ENCODE measurements around the gene SHOC2.

DNA sequence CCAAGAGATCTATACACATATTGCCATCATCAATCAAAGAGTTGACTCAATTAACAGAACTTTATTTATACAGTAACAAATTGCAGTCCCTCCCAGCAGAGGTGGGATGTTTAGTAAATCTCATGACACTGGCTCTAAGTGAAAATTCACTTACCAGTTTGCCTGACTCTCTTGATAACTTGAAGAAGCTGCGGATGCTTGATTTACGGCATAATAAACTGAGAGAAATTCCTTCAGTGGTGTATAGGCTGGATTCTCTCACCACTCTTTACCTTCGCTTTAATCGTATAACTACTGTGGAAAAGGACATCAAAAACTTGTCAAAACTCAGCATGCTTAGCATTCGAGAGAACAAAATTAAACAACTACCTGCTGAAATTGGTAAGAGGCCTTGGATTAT, 45.3 kb downstream of the SHOC2 start:
- TF ChIP-seq, protein P1, sequence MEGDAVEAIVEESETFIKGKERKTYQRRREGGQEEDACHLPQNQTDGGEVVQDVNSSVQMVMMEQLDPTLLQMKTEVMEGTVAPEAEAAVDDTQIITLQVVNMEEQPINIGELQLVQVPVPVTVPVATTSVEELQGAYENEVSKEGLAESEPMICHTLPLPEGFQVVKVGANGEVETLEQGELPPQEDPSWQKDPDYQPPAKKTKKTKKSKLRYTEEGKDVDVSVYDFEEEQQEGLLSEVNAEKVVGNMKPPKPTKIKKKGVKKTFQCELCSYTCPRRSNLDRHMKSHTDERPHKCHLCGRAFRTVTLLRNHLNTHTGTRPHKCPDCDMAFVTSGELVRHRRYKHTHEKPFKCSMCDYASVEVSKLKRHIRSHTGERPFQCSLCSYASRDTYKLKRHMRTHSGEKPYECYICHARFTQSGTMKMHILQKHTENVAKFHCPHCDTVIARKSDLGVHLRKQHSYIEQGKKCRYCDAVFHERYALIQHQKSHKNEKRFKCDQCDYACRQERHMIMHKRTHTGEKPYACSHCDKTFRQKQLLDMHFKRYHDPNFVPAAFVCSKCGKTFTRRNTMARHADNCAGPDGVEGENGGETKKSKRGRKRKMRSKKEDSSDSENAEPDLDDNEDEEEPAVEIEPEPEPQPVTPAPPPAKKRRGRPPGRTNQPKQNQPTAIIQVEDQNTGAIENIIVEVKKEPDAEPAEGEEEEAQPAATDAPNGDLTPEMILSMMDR (IDR thresholded peaks at IDR 0.05) = no peak
- TF ChIP-seq POLR2A (IDR thresholded peaks at IDR 0.05) = no peak
